DMS79 treated with DMSO at 0.1 percent for 48 hours (cell line): ENCODE data around the gene SERPING1.

Experiments
- DNase-seq: peaks from one replicate; lab custom pipeline; 2025; lab: John Stamatoyannopoulos, UW

Gene SERPING1

GRCh38 chr11:57638005-57638781 lies 40.7 kb downstream of the SERPING1 start:
- DNase-seq = peak; percentile 86

GRCh38 chr11:57638811-57639320 lies 41.4 kb downstream of the SERPING1 start:
- no peak for DNase-seq

- peak; percentile 51 for DNase-seq
Measured at GRCh38 chr11:57639321-57640067, 42.0 kb downstream of the SERPING1 start.

- no peak for DNase-seq
Measured at GRCh38 chr11:57640068-57640800, 42.7 kb downstream of the SERPING1 start.

- peak; percentile 4 for DNase-seq
Measured at GRCh38 chr11:57641011-57641807, 43.7 kb downstream of the SERPING1 start.

GRCh38 chr11:57643802-57644201 lies 46.3 kb downstream of the SERPING1 start:
- no peak for DNase-seq

GRCh38 chr11:57644748-57645688 lies 47.5 kb downstream of the SERPING1 start:
- DNase-seq = peak; percentile 66

GRCh38 chr11:57645689-57646085 lies 48.2 kb downstream of the SERPING1 start:
- DNase-seq = no peak

GRCh38 chr11:57646194-57646798 lies 48.8 kb downstream of the SERPING1 start:
- no peak for DNase-seq

GRCh38 chr11:57646799-57647303 lies 49.4 kb downstream of the SERPING1 start:
- DNase-seq = peak; percentile 5

- DNase-seq = peak; percentile 52
Measured at GRCh38 chr11:57647372-57647771, 49.9 kb downstream of the SERPING1 start.

GRCh38 chr11:57647960-57648800 lies 50.7 kb downstream of the SERPING1 start:
- DNase-seq = peak; percentile 36

GRCh38 chr11:57648801-57649735 lies 51.6 kb downstream of the SERPING1 start:
- peak; percentile 32 for DNase-seq

- DNase-seq = peak; percentile 27
Measured at GRCh38 chr11:57649826-57650738, 52.6 kb downstream of the SERPING1 start, which contains the start of gene YPEL4. YPEL4 (minus strand) TSS chr11:57649912; CDS start chr11:57647107, 2,805 bp downstream.

- DNase-seq = no peak
Measured at GRCh38 chr11:57650739-57651090, 53.2 kb downstream of the SERPING1 start.

- DNase-seq = no peak
Measured at GRCh38 chr11:57651408-57651807, 53.9 kb downstream of the SERPING1 start.
